HEK293T (cell line): Measurements from ENCODE around the gene CYP11A1.

Experiments used
- CTCF ChIA-PET: fragments of 350-600 bp; formaldehyde crosslinking; extraction: SDS; loops from one replicate; lab custom pipeline; 2021; ENCODE audit warnings: antibody characterized with exemption, inconsistent platforms; lab: Yijun Ruan, JAX
- POLR2A ChIA-PET: fragments of 350-600 bp; formaldehyde crosslinking; extraction: SDS; loops from one replicate; lab custom pipeline; 2020; ENCODE audit warnings: antibody characterized with exemption, inconsistent platforms; lab: Yijun Ruan, JAX
- DNase-seq: peaks from one replicate; pipeline ENCODE4 v3.0.0; 2012; ENCODE audit warnings: mixed read lengths; ENCODE audit errors: extremely low spot score
- ARNT ChIP-seq: fragments of 450-650 bp; IDR thresholded peaks from 2 replicates; pipeline ENCODE4 v1.6.1; 2017; ENCODE audit warnings: mild to moderate bottlenecking
- BHLHE40 ChIP-seq: fragments of 450-650 bp; IDR thresholded peaks from 2 replicates; pipeline ENCODE4 v1.6.1; 2016; ENCODE audit warnings: mild to moderate bottlenecking, moderate library complexity, borderline replicate concordance
- CTBP1 ChIP-seq: fragments of 450-650 bp; IDR thresholded peaks from 2 replicates; pipeline ENCODE4 v1.6.1; 2016; ENCODE audit warnings: borderline replicate concordance
- ELF4 ChIP-seq: fragments of 450-650 bp; IDR thresholded peaks from 2 replicates; pipeline ENCODE4 v1.6.1; 2017; ENCODE audit warnings: antibody characterized with exemption
- FOXA1 ChIP-seq: fragments of 450-650 bp; IDR thresholded peaks from 2 replicates; pipeline ENCODE4 v1.6.1; 2016; ENCODE audit warnings: mild to moderate bottlenecking
- FOXK2 ChIP-seq: fragments of 450-650 bp; IDR thresholded peaks from 2 replicates; pipeline ENCODE4 v1.6.1; 2016; ENCODE audit warnings: mild to moderate bottlenecking
- FOXM1 ChIP-seq: fragments of 450-650 bp; IDR thresholded peaks from 2 replicates; pipeline ENCODE4 v1.6.1; 2017; ENCODE audit warnings: mild to moderate bottlenecking, borderline replicate concordance
- HDGF ChIP-seq: fragments of 450-650 bp; IDR thresholded peaks from 2 replicates; pipeline ENCODE4 v1.6.1; 2017; ENCODE audit warnings: antibody characterized with exemption, borderline replicate concordance
- L3MBTL2 ChIP-seq: fragments of 450-650 bp; conservative IDR thresholded peaks from 2 replicates; pipeline ENCODE4 v1.6.1; 2016; ENCODE audit warnings: mild to moderate bottlenecking
- LEF1 ChIP-seq: fragments of 450-650 bp; IDR thresholded peaks from 2 replicates; pipeline ENCODE4 v1.6.1; 2017; ENCODE audit warnings: mild to moderate bottlenecking, borderline replicate concordance
- NFRKB ChIP-seq: fragments of 450-650 bp; IDR thresholded peaks from 2 replicates; pipeline ENCODE4 v1.6.1; 2016; ENCODE audit warnings: mild to moderate bottlenecking, moderate library complexity
- SP1 ChIP-seq: fragments of 450-650 bp; IDR thresholded peaks from 2 replicates; pipeline ENCODE4 v1.6.1; 2017
- SUZ12 ChIP-seq: fragments of 450-650 bp; IDR thresholded peaks from 2 replicates; pipeline ENCODE4 v1.6.1; 2016; ENCODE audit warnings: mild to moderate bottlenecking
- TARDBP ChIP-seq: fragments of 450-650 bp; IDR thresholded peaks from 2 replicates; pipeline ENCODE4 v1.6.1; 2016
- ZNF384 ChIP-seq: fragments of 450-650 bp; IDR thresholded peaks from 2 replicates; pipeline ENCODE4 v1.6.1; 2016
- TF ChIP-seq, protein P1 (sequence below): fragments of 450-650 bp; IDR thresholded peaks from 2 replicates; pipeline ENCODE4 v1.6.1; 2016

The CYP11A1 gene

GRCh38 chr15:74367296-74367854 lies at the start of gene CYP11A1:
Gene CYP11A1 (minus strand): TSS chr15:74367646. CDS start chr15:74367585, 61 bp downstream.
- ChIA-PET CTCF (interaction anchor here (1.2 kb wide), 1 partner anchor 12 kb away, joined by 3 read pairs; no protein-coding TSS in a partner anchor), POLR2A (interaction anchor here (0.8 kb wide), 1 partner anchor 247 kb away, joined by 3 read pairs; no protein-coding TSS in a partner anchor)
- no peak for TF ChIP-seq NFRKB
- TF ChIP-seq ARNT, result no peak
- TF ChIP-seq TARDBP, result no peak
- no peak for TF ChIP-seq BHLHE40
- DNase-seq, result no peak

DNA sequence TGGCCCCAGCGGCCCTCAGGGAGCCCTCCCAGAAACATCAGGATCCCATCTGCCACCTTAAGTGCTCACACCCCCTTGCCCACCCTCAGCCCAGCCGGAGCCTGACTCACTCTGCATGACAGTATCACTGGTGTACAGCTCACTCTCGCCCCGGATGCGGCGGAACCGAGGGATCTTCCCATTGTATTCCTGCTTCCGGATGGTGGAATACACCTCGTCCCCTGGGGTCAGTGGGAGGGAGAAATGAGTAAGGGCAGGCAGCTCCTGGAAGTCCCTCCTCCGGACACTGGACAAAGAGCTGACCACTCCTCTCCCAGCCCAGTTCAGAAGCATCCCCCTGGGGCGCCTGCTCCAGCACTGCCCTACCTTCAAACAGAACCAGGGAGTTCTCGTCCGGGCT lies 49.8 kb upstream of the CYP11A1 start:
- TF ChIP-seq NFRKB (no peak), SP1 (no peak), HDGF (no peak), FOXK2 (no peak), CTBP1 (no peak), ELF4 (no peak), L3MBTL2 (no peak), ZNF384 (no peak), SUZ12 (no peak), ARNT (no peak), FOXM1 (no peak), TARDBP (no peak), LEF1 (no peak), FOXA1 (no peak), BHLHE40 (no peak)
- TF ChIP-seq, protein P1, sequence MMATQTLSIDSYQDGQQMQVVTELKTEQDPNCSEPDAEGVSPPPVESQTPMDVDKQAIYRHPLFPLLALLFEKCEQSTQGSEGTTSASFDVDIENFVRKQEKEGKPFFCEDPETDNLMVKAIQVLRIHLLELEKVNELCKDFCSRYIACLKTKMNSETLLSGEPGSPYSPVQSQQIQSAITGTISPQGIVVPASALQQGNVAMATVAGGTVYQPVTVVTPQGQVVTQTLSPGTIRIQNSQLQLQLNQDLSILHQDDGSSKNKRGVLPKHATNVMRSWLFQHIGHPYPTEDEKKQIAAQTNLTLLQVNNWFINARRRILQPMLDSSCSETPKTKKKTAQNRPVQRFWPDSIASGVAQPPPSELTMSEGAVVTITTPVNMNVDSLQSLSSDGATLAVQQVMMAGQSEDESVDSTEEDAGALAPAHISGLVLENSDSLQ, result no peak
- ChIA-PET POLR2A (no interaction called here), CTCF (no interaction called here)
- no peak for DNase-seq

DNA sequence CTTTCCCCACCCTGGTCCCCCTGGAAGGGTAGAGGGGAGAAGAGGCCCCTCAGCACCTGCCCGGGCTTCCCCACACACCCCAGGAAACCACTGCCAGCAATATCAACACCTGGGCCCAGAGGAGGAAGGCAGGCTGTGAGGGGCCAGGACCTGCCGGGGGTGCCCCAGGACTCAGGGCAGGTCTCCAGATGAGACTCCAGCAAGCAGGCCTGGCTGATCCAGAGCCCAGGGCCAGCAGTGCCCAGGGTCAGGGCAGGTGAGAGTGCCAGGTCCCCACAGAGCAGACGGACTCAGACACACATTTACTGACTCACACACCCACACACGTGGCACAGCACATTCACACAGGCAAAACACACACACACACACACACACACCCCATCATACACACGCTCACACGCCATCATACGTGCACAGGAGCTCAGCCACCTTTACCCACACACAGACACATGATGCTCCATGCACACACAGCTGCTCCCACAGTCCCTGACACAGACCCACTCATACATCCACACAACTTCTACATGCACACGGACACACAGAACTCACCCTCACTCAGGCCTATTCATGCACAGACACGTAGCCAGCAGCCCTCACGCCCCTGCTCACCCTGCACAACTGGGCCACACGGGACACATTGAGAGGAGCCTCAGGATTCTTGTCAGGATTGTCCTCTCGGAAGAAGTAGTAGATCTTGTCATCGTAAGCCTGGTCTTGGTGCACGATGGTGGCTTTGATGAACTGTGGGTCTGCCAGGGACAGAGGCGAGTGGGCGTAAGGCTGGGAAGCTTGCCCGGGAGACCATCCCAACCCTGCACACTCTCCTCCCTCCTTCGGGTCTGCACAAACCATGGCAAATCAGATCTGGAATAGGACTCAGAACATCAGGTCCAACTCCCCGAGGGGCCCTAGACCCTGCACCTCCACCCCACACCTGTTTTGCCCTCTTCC lies 48.8 kb upstream of the CYP11A1 start:
- ChIA-PET CTCF (no interaction called here), POLR2A (no interaction called here)
- DNase-seq, result no peak
- TF ChIP-seq CTBP1, result no peak

GRCh38 chr15:74414603-74415338 lies 47.3 kb upstream of the CYP11A1 start:
- CTCF ChIA-PET, result no interaction called here
- no peak for DNase-seq
- POLR2A ChIA-PET, result no interaction called here
- TF ChIP-seq BHLHE40 (no peak), L3MBTL2 (no peak), LEF1 (no peak), ELF4 (no peak), FOXM1 (no peak), SUZ12 (no peak), TARDBP (no peak), ZNF384 (no peak), HDGF (no peak), SP1 (no peak), CTBP1 (no peak), FOXK2 (no peak), ARNT (no peak), FOXA1 (no peak)
- TF ChIP-seq, protein P1, result no peak

DNA sequence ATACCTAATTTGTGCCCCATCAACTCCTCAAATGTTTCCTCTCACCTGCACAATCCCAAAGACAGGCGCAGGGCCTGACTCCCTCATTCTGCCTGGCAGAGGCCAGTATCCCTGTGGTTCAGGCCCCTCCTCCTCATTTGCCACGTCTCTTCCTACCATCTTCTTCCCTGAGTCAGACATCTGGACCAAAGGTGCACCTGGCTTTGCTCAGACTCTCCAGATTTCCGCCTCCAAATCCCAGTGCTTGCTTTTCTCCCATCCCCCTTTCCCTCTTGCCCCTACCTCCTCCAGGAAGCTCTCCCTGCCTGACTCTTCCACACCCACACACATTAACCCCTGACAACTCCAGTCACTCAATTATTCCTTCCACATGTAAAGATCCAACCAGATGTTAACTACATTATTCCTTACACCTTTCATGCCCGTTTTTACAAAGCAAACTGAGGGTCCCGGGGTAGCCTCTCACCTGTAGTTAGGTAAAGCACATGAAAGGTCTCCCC lies 46.7 kb upstream of the CYP11A1 start:
- ChIA-PET POLR2A (no interaction called here), CTCF (no interaction called here)
- TF ChIP-seq FOXK2, result no peak
- TF ChIP-seq FOXA1, result no peak
- TF ChIP-seq TARDBP, result no peak
- no peak for TF ChIP-seq SP1
- no peak for TF ChIP-seq ZNF384
- no peak for TF ChIP-seq CTBP1
- no peak for TF ChIP-seq SUZ12
- TF ChIP-seq ARNT, result no peak
- no peak for DNase-seq

- ChIA-PET CTCF (interaction anchor here (1.3 kb wide), 1 partner anchor 11 kb away, joined by 4 read pairs; no protein-coding TSS in a partner anchor), POLR2A (no interaction called here)
- TF ChIP-seq BHLHE40 (no peak), ZNF384 (no peak), ARNT (no peak), FOXK2 (no peak), NFRKB (no peak), FOXM1 (no peak)
- TF ChIP-seq, protein P1, result no peak
- no peak for DNase-seq
Measured at GRCh38 chr15:74413350-74414080, 46.1 kb upstream of the CYP11A1 start.
